ENCODE data around the gene PRF1. TPM values are rescaled to one million over a fixed set of nuclear protein-coding genes. Genes with fewer than 3 reads are reported as not detected.
"Not testable (repeated sequence)": the region's sequence is repeated elsewhere in the genome, so short reads cannot be mapped to it uniquely, and the experiment has no call there.

The PRF1 gene
- total and polyA plus RNA-seq, 2 of the 13 experiments (the other 11 are each of a cell fraction or from before 2014, with no cell fraction given) = 1.00 to 1.4 TPM

- H3K4me2 ChIP-seq (ENCODE audit: low read depth, low read length); H3K4me3 ChIP-seq (replicated peaks in 1 of 3; ENCODE audit: insufficient read depth in 1 of 3, low read depth in 2 of 3, low read length in 3 of 3); H3K9ac ChIP-seq (ENCODE audit: insufficient read depth, low read depth, low read length); H3K79me2 ChIP-seq (ENCODE audit: insufficient read depth, low read length); DNase-seq (ENCODE audit: low spot score); ATAC-seq; POLR2A ChIA-PET; intact Hi-C loops (cut with micrococcal nuclease; ENCODE audit: unreplicated experiment); H3K27me3 ChIP-seq (ENCODE audit: control insufficient read depth in 1 of 2, insufficient read depth in 2 of 2, low read length in 2 of 2); H4K20me1 ChIP-seq (ENCODE audit: insufficient read depth, low read length); FAIRE-seq; H3K27ac ChIP-seq (ENCODE audit: extremely low read length, insufficient read depth, low read length); in situ Hi-C loops (cut with HindIII; ENCODE audit: extremely low pct_ligation_motif_present, low pct_unique_long_range_greater_than_20kb); H3K4me1 ChIP-seq (ENCODE audit: insufficient read depth, low read length); CTCF ChIA-PET (ENCODE audit: low intra/inter-chr PET ratio, low total read pairs); BruUV-seq (replicated peaks); H2AFZ ChIP-seq (ENCODE audit: low read length); H3K36me3 ChIP-seq (replicated peaks in 1 of 2; ENCODE audit: control insufficient read depth in 1 of 2, insufficient read depth in 2 of 2, low read length in 2 of 2); H3K9me3 ChIP-seq (ENCODE audit: low read length): not testable (repeated sequence)
- WGBS (ENCODE audit: low lambda C conversion rate) = 48% methylated on average over 5 of the region's 5 CpGs
Observed at GRCh38 chr10:70634515-70634914, 32.0 kb upstream of the PRF1 start.

GRCh38 chr10:70634011-70634410, 31.5 kb upstream of the PRF1 start:
- H4K20me1 ChIP-seq (ENCODE audit: insufficient read depth, low read length) = no peaks in the 10 kb centered on the region
- ATAC-seq (no peak), DNase-seq (ENCODE audit: low spot score) (no peak), FAIRE-seq (no peak)
- no peaks in the 10 kb centered on the region for H3K36me3 ChIP-seq (replicated peaks in 1 of 2; ENCODE audit: control insufficient read depth in 1 of 2, insufficient read depth in 2 of 2, low read length in 2 of 2)
- H2AFZ ChIP-seq (ENCODE audit: low read length) = no peak overlapping the region
- H3K4me3 ChIP-seq (replicated peaks in 1 of 3; ENCODE audit: insufficient read depth in 1 of 3, low read depth in 2 of 3, low read length in 3 of 3) = no peak overlapping the region
- intact Hi-C loops (cut with micrococcal nuclease; ENCODE audit: unreplicated experiment) (no loop called here), in situ Hi-C loops (cut with HindIII; ENCODE audit: extremely low pct_ligation_motif_present, low pct_unique_long_range_greater_than_20kb) (no loop called here)
- POLR2A ChIA-PET = no interaction called here
- BruUV-seq (replicated peaks) = no TSS peak
- no peak overlapping the region for H3K4me2 ChIP-seq (ENCODE audit: low read depth, low read length)
- H3K9me3 ChIP-seq (ENCODE audit: low read length) = no peaks in the 10 kb centered on the region
- CTCF ChIA-PET (ENCODE audit: low intra/inter-chr PET ratio, low total read pairs) = no interaction called here
- peaks cover 0 to 6% of the 10 kb centered on the region in 2 experiments; a peak in 2 of 5 replicates for H3K27me3 ChIP-seq (ENCODE audit: control insufficient read depth in 1 of 2, insufficient read depth in 2 of 2, low read length in 2 of 2)
- 18% methylated on average over 4 of the region's 4 CpGs for WGBS (ENCODE audit: low lambda C conversion rate)
- H3K4me1 ChIP-seq (ENCODE audit: insufficient read depth, low read length) = no peaks in the 10 kb centered on the region
- H3K79me2 ChIP-seq (ENCODE audit: insufficient read depth, low read length) = no peaks in the 10 kb centered on the region
- H3K27ac ChIP-seq (ENCODE audit: extremely low read length, insufficient read depth, low read length) = no peak overlapping the region
- H3K9ac ChIP-seq (ENCODE audit: insufficient read depth, low read depth, low read length) = no peak overlapping the region
- TF ChIP-seq ZHX2 (IDR thresholded peaks at IDR 0.05; ENCODE audit: low read depth) = no peak
- no peak for TF ChIP-seq ZHX2 (CRISPR knock-in tag; IDR thresholded peaks at IDR 0.05; ENCODE audit: borderline replicate concordance)
- no peak for TF ChIP-seq TARDBP (CRISPR knock-in tag; IDR thresholded peaks at IDR 0.05)
- TF ChIP-seq ZNF646 (CRISPR knock-in tag; IDR thresholded peaks at IDR 0.05) = no peak
- TF ChIP-seq NFIB (CRISPR knock-in tag; IDR thresholded peaks at IDR 0.05; ENCODE audit: borderline replicate concordance) = no peak
- no peak for TF ChIP-seq SMYD3 (CRISPR knock-in tag; IDR thresholded peaks at IDR 0.05)
